Sigmoid colon (tissue), 4 donors: ENCODE results near the gene CLSTN1.

ENCODE experiments used
- CTCF ChIP-seq, 4 experiments: fragments of 450-650 bp in 3 of 4; fragments of 200-600 bp in 1 of 4; IDR thresholded peaks; one replicate each; pipeline ENCODE4 v1.5.1; 2016 to 2019; ENCODE audit warnings: antibody characterized with exemption in 4 of 4, mild to moderate bottlenecking in 3 of 4, moderate library complexity in 2 of 4
- EP300 ChIP-seq, 4 donors: sonication (generic); formaldehyde crosslinking; IDR thresholded peaks; one replicate each; pipeline ENCODE4 v1.6.1; 2017; ENCODE audit warnings: antibody characterized with exemption in 4 of 4
- POLR2A ChIP-seq, 2 donors: fragments of 450-650 bp; IDR thresholded peaks; one replicate each; pipeline ENCODE4 v1.6.1; 2016; ENCODE audit warnings: antibody characterized with exemption in 2 of 2, mild to moderate bottlenecking in 2 of 2, moderate library complexity in 2 of 2
- POLR2AphosphoS5 ChIP-seq, 4 donors: sonication (generic); formaldehyde crosslinking; IDR thresholded peaks; one replicate each; pipeline ENCODE4 v1.6.1; 2017; ENCODE audit warnings: antibody characterized with exemption in 4 of 4

GRCh38 chr1:9852004-9852403 lies 28.2 kb upstream of the CLSTN1 start:
- TF ChIP-seq POLR2A (IDR thresholded peaks at IDR 0.05) (no peak), CTCF (IDR thresholded peaks at IDR 0.05) (no peak), POLR2AphosphoS5 (IDR thresholded peaks at IDR 0.05) (no peak), EP300 (IDR thresholded peaks at IDR 0.05) (no peak)
